Measurements from ENCODE around the gene PNPLA6.

PNPLA6 gene

GRCh38 chr19:7535047-7535997 lies at the start of gene PNPLA6:
Gene PNPLA6, plus strand, starts transcription at chr19:7535717. Its CDS starts 72 bp downstream, at chr19:7535789.
- DNase-seq, result peak; percentile 97

GRCh38 chr19:7486923-7487322 lies 48.6 kb upstream of the PNPLA6 start:
- no peak for DNase-seq

GRCh38 chr19:7488736-7489353 lies 46.7 kb upstream of the PNPLA6 start, which contains the start of gene PEX11G:
Gene PEX11G, minus strand, starts transcription at chr19:7489035. Its CDS starts 25 bp downstream, at chr19:7489010.
- DNase-seq, result peak; percentile 95

- DNase-seq, result no peak
These were observed 45.9 kb upstream of the PNPLA6 start for GRCh38 chr19:7489609-7490044.

- DNase-seq, result no peak
These were observed 43.4 kb upstream of the PNPLA6 start for GRCh38 chr19:7492142-7492541.

- no peak for DNase-seq
These were observed 43.0 kb upstream of the PNPLA6 start for GRCh38 chr19:7492558-7492957.

- peak; percentile 58 for DNase-seq
These were observed 41.0 kb upstream of the PNPLA6 start for GRCh38 chr19:7494416-7495098.

GRCh38 chr19:7497292-7497691 lies 38.2 kb upstream of the PNPLA6 start:
- DNase-seq, result no peak

GRCh38 chr19:7500811-7501450 lies 34.6 kb upstream of the PNPLA6 start:
- DNase-seq, result peak; percentile 66

- no peak for DNase-seq
These were observed 33.0 kb upstream of the PNPLA6 start for GRCh38 chr19:7502552-7502951.

GRCh38 chr19:7504684-7505083 lies 30.8 kb upstream of the PNPLA6 start:
- no peak for DNase-seq

- DNase-seq, result no peak
These were observed 30.2 kb upstream of the PNPLA6 start for GRCh38 chr19:7505288-7505681.

- DNase-seq, result peak; percentile 44
These were observed 29.7 kb upstream of the PNPLA6 start for GRCh38 chr19:7505682-7506384.

GRCh38 chr19:7506385-7507328 lies 28.9 kb upstream of the PNPLA6 start:
- DNase-seq, result peak; percentile 68

- peak; percentile 59 for DNase-seq
These were observed 27.6 kb upstream of the PNPLA6 start for GRCh38 chr19:7507884-7508283.

GRCh38 chr19:7509625-7510024 lies 25.9 kb upstream of the PNPLA6 start:
- no peak for DNase-seq

GRCh38 chr19:7512400-7512851 lies 23.1 kb upstream of the PNPLA6 start:
- DNase-seq, result no peak

- no peak for DNase-seq
These were observed 21.5 kb upstream of the PNPLA6 start for GRCh38 chr19:7513809-7514642.

- DNase-seq, result peak; percentile 36
These were observed 20.3 kb upstream of the PNPLA6 start for GRCh38 chr19:7515110-7515644.
